ENCODE measurements around the gene TEAD4.

DNA sequence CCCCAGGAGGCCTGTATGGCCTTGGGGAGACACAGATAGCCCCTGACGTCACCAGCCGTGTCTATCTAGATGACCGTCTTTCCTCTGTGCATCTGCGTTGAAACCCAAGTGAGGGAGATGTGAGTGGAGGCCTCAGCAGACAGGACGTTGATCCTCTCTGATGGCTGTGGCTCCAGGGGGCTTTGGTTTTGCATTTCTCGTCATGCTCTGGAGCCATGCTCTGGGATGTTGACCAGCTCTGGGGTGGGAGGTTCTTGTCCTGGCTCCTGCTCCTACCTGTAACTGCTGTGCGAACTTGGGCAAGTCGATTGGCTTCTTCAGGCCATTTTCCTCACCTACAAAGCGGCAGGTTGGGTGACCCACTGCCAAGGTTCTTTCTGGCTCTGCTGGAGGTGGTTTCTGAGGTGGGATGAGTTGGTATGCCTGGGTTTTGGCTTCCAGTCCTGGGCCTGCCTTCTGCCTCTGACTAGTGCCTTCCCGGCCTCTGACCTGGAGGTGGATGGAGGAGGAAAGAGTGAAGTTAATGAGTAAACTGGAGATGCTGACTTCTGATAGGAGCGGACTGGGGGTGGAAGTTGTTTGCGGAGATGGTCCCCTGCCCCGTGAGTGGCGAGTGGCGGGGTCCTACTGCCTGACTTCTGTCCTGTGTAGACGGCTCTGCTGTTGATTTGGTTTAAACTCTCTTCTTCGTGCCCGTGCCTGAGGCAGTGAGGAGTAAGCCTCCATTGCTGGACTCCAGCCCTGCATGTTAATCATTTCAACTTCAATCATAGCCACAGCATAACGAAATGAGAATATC lies 126.3 kb downstream of the TEAD4 start:
- TF ChIP-seq, protein P1, sequence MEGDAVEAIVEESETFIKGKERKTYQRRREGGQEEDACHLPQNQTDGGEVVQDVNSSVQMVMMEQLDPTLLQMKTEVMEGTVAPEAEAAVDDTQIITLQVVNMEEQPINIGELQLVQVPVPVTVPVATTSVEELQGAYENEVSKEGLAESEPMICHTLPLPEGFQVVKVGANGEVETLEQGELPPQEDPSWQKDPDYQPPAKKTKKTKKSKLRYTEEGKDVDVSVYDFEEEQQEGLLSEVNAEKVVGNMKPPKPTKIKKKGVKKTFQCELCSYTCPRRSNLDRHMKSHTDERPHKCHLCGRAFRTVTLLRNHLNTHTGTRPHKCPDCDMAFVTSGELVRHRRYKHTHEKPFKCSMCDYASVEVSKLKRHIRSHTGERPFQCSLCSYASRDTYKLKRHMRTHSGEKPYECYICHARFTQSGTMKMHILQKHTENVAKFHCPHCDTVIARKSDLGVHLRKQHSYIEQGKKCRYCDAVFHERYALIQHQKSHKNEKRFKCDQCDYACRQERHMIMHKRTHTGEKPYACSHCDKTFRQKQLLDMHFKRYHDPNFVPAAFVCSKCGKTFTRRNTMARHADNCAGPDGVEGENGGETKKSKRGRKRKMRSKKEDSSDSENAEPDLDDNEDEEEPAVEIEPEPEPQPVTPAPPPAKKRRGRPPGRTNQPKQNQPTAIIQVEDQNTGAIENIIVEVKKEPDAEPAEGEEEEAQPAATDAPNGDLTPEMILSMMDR (IDR thresholded peaks at IDR 0.05; ENCODE audit: poor library complexity): no peak
- TF ChIP-seq EZH2 (IDR thresholded peaks at IDR 0.05; ENCODE audit: borderline replicate concordance): no peak
- no peak for TF ChIP-seq EZH2phosphoT487 (IDR thresholded peaks at IDR 0.05; ENCODE audit: low read depth, severe bottlenecking, unreplicated experiment)

Measured in hepatocyte (in vitro differentiated cells).